T-helper 1 cell treated with Interleukin-12 subunit alpha and Interleukin-12 subunit beta and Interleukin-4 antibody, amounts not matched to agents 30 μg/mL and 1 μg/mL, for 36 hours (primary cell): Measurements from ENCODE around the gene NOX5.
"Not testable (repeated sequence)": the region's sequence is repeated elsewhere in the genome, so short reads cannot be mapped to it uniquely, and the experiment has no call there.

Experiments
- H3K27ac Mint-ChIP-seq: one replicate; pipeline ENCODE4 v1.8.0; 2021; ENCODE audit warnings: mild to moderate bottlenecking, mixed read lengths
- H3K27me3 Mint-ChIP-seq: one replicate; pipeline ENCODE4 v1.8.0; 2021; ENCODE audit warnings: low read depth, mixed read lengths
- H3K36me3 Mint-ChIP-seq: one replicate; pipeline ENCODE4 v1.8.0; 2021; ENCODE audit warnings: low read depth, mixed read lengths
- H3K4me1 Mint-ChIP-seq: one replicate; pipeline ENCODE4 v1.8.0; 2021; ENCODE audit warnings: low read depth, mixed read lengths
- H3K4me3 Mint-ChIP-seq: one replicate; pipeline ENCODE4 v1.8.0; 2021; ENCODE audit warnings: mild to moderate bottlenecking, moderate library complexity, mixed read lengths
- H3K9me3 Mint-ChIP-seq: one replicate; pipeline ENCODE4 v1.8.0; 2021; ENCODE audit warnings: mixed read lengths

The NOX5 gene

DNA sequence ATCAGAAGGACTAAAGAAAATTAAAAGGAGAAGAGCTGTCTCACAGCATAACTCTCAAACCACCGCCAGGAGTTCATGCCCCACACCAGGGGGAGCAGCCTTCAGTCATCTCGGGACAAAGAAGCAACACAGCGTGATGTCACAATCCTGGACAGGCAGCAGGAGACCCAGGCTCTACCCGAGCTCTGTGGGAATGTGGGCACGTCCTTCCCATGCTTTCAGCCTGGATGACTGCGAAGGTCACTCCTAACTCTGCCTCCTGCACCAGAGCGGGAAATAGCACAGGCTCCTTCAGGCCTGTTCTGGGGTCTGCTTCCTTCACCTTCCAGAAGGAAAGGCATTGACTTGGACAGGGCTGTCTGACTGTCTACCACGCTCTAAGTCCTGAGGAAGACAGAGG, 31.3 kb downstream of the NOX5 start:
- Mint-ChIP-seq H3K4me1 (no peaks in the 10 kb centered on the region), H3K27me3 (peaks cover 3% of the 10 kb centered on the region), H3K27ac (no peak overlapping the region), H3K9me3 (no peaks in the 10 kb centered on the region), H3K4me3 (no peak overlapping the region), H3K36me3 (no peaks in the 10 kb centered on the region)

DNA sequence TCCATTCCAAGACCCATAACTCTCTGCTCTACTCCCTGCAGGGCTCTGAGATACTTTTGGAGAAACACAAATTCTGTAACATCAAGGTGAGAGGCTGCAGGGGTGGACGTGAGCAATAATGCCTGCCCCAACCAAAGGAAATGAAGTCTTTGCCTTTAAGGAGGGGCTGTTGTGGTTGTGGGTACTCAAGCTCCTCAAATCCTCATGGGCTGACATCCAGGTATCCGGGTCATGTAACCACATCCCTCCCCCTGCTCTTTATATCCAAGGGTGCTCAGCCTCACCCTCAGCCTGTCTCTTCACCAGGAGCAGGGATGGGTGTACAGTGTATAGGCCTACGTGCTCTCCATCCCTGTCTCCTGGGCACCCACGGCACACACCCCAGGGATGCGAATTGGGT, 32.3 kb downstream of the NOX5 start:
- Mint-ChIP-seq H3K27ac (no peak overlapping the region), H3K27me3 (peaks cover 3% of the 10 kb centered on the region), H3K9me3 (no peaks in the 10 kb centered on the region), H3K4me1 (no peaks in the 10 kb centered on the region), H3K4me3 (no peak overlapping the region), H3K36me3 (no peaks in the 10 kb centered on the region)

DNA sequence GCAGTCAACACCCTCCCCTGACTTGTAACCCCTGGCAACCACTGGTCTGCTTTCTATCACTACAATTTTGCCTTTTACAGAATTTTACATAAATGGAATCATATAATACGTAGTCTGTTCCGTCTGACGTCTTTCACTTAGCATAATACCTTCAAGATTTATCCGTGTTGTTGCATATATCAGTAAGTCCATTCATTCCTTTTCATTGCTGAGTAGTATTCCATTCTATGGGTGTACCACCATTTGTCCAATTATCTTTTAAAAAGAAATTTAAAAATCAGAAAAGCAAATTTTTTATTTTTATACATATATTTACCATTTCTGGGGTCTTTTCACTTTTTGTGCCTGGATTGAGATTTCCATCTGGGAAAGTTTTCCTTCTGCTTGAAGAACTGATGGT, 35.5 kb downstream of the NOX5 start:
- Mint-ChIP-seq H3K4me3 (no peak overlapping the region), H3K27ac (no peak overlapping the region), H3K4me1 (no peaks in the 10 kb centered on the region), H3K27me3 (peaks cover 6% of the 10 kb centered on the region), H3K36me3 (no peaks in the 10 kb centered on the region), H3K9me3 (no peaks in the 10 kb centered on the region)

- Mint-ChIP-seq H3K27ac (no peak overlapping the region), H3K36me3 (no peaks in the 10 kb centered on the region), H3K4me1 (peaks cover 6% of the 10 kb centered on the region), H3K9me3 (no peaks in the 10 kb centered on the region), H3K4me3 (no peak overlapping the region), H3K27me3 (peaks cover 13% of the 10 kb centered on the region)
Observed at GRCh38 chr15:69055251-69055650, 40.8 kb downstream of the NOX5 start.

GRCh38 chr15:69056365-69056764, 41.9 kb downstream of the NOX5 start:
- Mint-ChIP-seq H3K4me1 (peaks cover 10% of the 10 kb centered on the region), H3K27ac (no peak overlapping the region), H3K9me3 (no peaks in the 10 kb centered on the region), H3K27me3 (peaks cover 13% of the 10 kb centered on the region), H3K4me3 (no peak overlapping the region), H3K36me3 (no peaks in the 10 kb centered on the region)

DNA sequence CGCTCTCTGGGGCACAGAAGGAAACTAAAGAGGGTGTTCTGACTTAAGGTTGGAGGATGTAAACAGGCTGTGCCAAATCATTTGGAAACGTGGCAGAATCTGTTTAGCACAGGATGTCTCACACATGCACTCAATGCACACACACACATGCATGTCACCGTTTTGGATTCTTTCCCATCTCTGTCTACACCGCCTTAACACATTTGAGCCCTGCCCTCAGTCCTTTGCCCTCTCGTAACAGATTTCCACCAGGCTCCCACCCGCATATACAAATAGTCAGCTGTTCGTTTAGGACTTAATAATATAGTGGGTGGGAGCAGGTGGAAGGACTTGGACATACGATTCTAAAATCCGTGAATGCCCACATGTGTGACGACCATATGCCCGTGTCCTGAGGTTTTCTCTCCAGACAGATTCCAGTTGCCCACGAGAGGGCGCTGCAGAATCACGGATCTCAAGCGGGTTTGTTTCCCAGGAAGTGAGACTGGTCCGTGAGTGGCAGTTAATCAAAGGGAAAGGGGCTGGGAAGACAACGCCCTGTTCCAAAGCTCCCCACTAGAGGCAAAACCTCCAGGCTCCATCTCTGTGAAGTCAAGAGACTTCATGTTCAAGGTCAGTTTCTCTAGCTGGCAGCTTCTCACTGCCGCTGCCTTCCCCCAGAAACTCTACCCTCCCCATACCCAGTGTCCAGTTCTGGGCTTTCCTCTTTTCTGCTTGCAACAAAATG, 44.5 kb downstream of the NOX5 start:
- H3K27me3 Mint-ChIP-seq: peaks cover 10% of the 10 kb centered on the region
- H3K9me3 Mint-ChIP-seq: no peaks in the 10 kb centered on the region
- no peak overlapping the region for H3K4me3 Mint-ChIP-seq
- H3K36me3 Mint-ChIP-seq: no peaks in the 10 kb centered on the region
- peaks cover 10% of the 10 kb centered on the region for H3K4me1 Mint-ChIP-seq
- no peak overlapping the region for H3K27ac Mint-ChIP-seq

DNA sequence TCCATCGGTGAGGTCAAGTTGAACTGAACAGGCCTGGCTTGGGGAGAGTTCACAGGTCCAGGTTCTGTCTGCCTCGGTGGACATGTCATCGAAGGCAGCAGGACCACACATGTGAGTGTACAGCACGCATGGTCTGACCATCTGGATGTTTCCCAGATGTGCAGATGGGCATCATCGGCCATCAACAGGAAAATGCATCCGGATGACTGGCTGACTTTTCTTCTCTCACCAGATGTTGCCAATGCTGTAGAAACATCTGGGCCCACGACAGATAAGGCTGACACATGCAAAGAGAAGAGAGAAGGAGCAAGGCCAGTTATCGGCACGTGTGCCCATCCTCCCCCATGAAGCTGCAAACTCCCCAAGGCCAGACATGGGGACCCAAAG, 45.1 kb downstream of the NOX5 start:
- Mint-ChIP-seq H3K36me3 (no peaks in the 10 kb centered on the region), H3K4me1 (peaks cover 10% of the 10 kb centered on the region), H3K27ac (no peak overlapping the region), H3K27me3 (peaks cover 10% of the 10 kb centered on the region), H3K9me3 (no peaks in the 10 kb centered on the region), H3K4me3 (no peak overlapping the region)

DNA sequence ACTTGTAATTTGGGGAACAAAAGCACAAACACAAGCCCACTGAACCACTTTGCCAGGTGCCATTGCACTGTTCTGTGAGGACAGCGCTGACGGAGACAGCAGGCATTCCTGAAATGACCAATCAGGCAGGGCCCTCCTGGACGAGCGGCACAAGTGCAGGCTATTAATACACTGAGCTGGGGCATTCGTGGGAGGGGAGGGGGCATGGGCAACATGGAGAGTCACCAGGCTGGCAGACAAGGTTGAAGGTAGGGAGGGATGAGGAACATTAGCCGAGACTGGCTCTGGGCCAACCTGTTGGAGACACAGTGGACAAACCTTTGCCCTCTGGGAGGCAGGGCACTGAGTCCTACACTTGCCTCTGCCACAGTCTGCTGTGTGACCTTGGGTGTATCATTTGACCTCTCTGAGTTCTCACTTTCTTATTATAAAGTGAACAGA, 45.6 kb downstream of the NOX5 start:
- Mint-ChIP-seq H3K9me3 (no peaks in the 10 kb centered on the region), H3K36me3 (no peaks in the 10 kb centered on the region), H3K27ac (no peak overlapping the region), H3K4me1 (peaks cover 10% of the 10 kb centered on the region), H3K4me3 (no peak overlapping the region), H3K27me3 (peaks cover 10% of the 10 kb centered on the region)

DNA sequence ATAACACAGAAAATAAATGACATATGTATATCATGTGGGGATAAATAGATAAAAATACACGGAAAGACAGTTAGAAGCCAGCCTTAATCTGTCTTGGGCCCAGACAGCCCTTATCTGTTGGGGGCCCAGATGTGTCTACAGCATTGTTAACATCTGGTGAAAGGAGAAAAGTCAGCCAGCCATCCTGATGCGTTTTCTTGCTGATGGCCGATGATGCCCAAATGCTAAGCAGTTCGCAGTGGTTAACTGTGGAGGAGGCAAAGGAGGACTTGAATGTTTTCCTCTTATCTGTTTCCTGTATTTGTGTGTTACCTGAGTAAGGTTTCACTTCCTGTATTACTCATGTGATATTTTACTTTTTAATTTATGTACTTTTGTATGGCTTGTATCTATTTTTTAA, 46.2 kb downstream of the NOX5 start:
- Mint-ChIP-seq H3K9me3 (no peaks in the 10 kb centered on the region), H3K4me1 (peaks cover 10% of the 10 kb centered on the region), H3K4me3 (no peak overlapping the region), H3K27me3 (peaks cover 10% of the 10 kb centered on the region), H3K27ac (no peak overlapping the region), H3K36me3 (no peaks in the 10 kb centered on the region)

- peaks cover 10% of the 10 kb centered on the region for H3K27me3 Mint-ChIP-seq
- no peak overlapping the region for H3K4me3 Mint-ChIP-seq
- H3K4me1 Mint-ChIP-seq: peaks cover 10% of the 10 kb centered on the region
- no peaks in the 10 kb centered on the region for H3K9me3 Mint-ChIP-seq
- no peak overlapping the region for H3K27ac Mint-ChIP-seq
- H3K36me3 Mint-ChIP-seq: no peaks in the 10 kb centered on the region
Observed at GRCh38 chr15:69061414-69061842, 46.9 kb downstream of the NOX5 start.

DNA sequence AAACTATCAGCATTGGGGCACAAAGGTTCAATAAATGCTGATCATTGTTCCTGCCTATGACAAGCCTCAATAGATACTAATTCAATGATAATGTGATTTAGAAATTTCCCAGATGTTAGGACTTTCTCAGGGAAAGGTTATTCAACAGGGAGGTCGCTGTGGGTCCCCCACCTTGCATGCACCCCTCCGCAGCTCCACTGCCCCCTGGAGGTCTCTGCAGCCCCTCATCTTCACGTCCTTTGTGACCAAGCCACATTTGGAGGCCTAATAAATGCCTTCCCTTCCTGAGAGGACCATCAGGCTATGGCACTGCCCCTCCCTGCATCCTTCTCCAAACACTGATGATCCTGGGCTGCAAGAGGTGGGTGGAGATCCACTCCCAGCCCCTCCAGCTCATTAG, 50.2 kb downstream of the NOX5 start:
- Mint-ChIP-seq H3K36me3 (no peaks in the 10 kb centered on the region), H3K4me3 (no peak overlapping the region), H3K9me3 (no peaks in the 10 kb centered on the region), H3K27me3 (no peaks in the 10 kb centered on the region), H3K4me1 (peaks cover 4% of the 10 kb centered on the region), H3K27ac (no peak overlapping the region)

GRCh38 chr15:69066007-69066995, 51.8 kb downstream of the NOX5 start:
- Mint-ChIP-seq H3K9me3 (no peaks in the 10 kb centered on the region), H3K27me3 (peaks cover 5% of the 10 kb centered on the region), H3K4me1 (no peaks in the 10 kb centered on the region), H3K27ac (no peak overlapping the region), H3K4me3 (no peak overlapping the region), H3K36me3 (no peaks in the 10 kb centered on the region)

DNA sequence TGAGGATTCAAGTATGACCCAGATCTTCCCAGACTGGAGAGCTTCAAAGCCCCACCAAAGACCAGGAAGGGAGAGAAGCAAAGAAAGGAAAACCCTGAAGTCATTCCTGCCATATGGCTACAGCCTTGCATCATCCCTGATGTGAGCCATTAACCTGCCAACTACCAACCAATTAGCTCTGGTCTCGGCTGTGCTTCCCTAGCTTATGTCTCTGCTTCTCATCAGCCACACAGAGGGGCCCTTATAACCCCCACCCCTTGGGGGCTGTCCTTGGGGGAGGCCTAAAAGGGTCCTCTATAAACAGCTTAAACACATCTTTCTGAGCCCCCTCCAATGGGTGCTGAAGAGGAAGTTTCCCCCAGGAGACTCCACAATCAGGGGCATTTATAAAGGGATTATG, 52.8 kb downstream of the NOX5 start:
- no peaks in the 10 kb centered on the region for H3K36me3 Mint-ChIP-seq
- H3K4me1 Mint-ChIP-seq: no peaks in the 10 kb centered on the region
- H3K27ac Mint-ChIP-seq: no peak overlapping the region
- no peak overlapping the region for H3K4me3 Mint-ChIP-seq
- H3K9me3 Mint-ChIP-seq: no peaks in the 10 kb centered on the region
- peaks cover 15% of the 10 kb centered on the region for H3K27me3 Mint-ChIP-seq

DNA sequence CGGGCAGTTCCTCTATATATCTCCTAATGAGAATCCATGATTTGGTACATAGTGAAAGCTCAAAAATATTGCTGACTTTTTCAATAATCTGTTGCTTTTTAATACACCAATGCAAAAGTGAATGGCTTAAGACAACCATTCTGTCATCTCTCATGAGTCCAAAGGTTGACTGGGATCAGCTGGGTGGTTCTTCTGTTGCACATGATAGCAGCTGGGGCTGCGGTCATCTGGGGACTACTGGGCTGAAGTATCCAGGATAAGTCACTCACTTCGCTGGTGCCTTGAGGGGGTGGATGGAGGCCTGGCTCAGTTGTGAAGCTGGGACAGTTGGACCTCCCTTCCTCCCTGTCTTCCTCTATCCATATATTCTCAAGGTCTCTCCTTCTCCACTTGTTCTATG, 53.7 kb downstream of the NOX5 start:
- Mint-ChIP-seq H3K27me3 (peaks cover 17% of the 10 kb centered on the region), H3K27ac (no peak overlapping the region), H3K4me3 (no peak overlapping the region), H3K36me3 (no peaks in the 10 kb centered on the region), H3K9me3 (no peaks in the 10 kb centered on the region), H3K4me1 (no peaks in the 10 kb centered on the region)

GRCh38 chr15:69069290-69069689, 54.8 kb downstream of the NOX5 start:
- not testable (repeated sequence) for H3K4me3 Mint-ChIP-seq, H3K27ac Mint-ChIP-seq, H3K9me3 Mint-ChIP-seq, H3K4me1 Mint-ChIP-seq, H3K36me3 Mint-ChIP-seq
- H3K27me3 Mint-ChIP-seq: peaks cover 26% of the 10 kb centered on the region
